Activated CD4-positive, alpha-beta memory T cell treated with anti-CD3 and anti-CD28 coated beads, Interleukin-2, amount 10 ng/mL, durations not matched to agents 7 days and 5 days (primary cell): ENCODE data around the gene EVX1. TPM values are rescaled to one million over a fixed set of nuclear protein-coding genes. Genes with fewer than 3 reads are reported as not detected.

Source experiments
- CTCF ChIA-PET: fragments of 350-600 bp; sonication (Branson Sonifier 250); formaldehyde crosslinking; loops from one replicate; lab custom pipeline; 2021; ENCODE audit warnings: antibody characterized with exemption, inconsistent platforms; lab: Charles Lee
- POLR2A ChIA-PET: fragments of 350-600 bp; sonication (Branson Sonifier 250); formaldehyde crosslinking; loops from one replicate; lab custom pipeline; 2021; ENCODE audit warnings: antibody characterized with exemption; lab: Charles Lee
- DNase-seq: peaks from one replicate; pipeline ENCODE4 v3.0.0-alpha.2; 2020
- H3K27ac Mint-ChIP-seq: one replicate; pipeline ENCODE4 v1.8.0; 2021; ENCODE audit warnings: mild to moderate bottlenecking, mixed read lengths
- H3K27me3 Mint-ChIP-seq: one replicate; pipeline ENCODE4 v1.8.0; 2021; ENCODE audit warnings: mixed read lengths
- H3K36me3 Mint-ChIP-seq: one replicate; pipeline ENCODE4 v1.8.0; 2021; ENCODE audit warnings: low read depth, mixed read lengths
- H3K4me1 Mint-ChIP-seq: one replicate; pipeline ENCODE4 v1.8.0; 2021; ENCODE audit warnings: mixed read lengths
- H3K4me3 Mint-ChIP-seq: one replicate; pipeline ENCODE4 v1.8.0; 2021; ENCODE audit warnings: mild to moderate bottlenecking, mixed read lengths
- H3K9me3 Mint-ChIP-seq: one replicate; pipeline ENCODE4 v1.8.0; 2021; ENCODE audit warnings: mixed read lengths
- total RNA-seq, 2 experiments: library from RNA; stranded (reverse); gene quantifications; one replicate each; pipeline ENCODE4 v1.2.3, GENCODE V29; 2021

The EVX1 gene
- total RNA-seq, 2 experiments from 2014 or later: not detected

DNA sequence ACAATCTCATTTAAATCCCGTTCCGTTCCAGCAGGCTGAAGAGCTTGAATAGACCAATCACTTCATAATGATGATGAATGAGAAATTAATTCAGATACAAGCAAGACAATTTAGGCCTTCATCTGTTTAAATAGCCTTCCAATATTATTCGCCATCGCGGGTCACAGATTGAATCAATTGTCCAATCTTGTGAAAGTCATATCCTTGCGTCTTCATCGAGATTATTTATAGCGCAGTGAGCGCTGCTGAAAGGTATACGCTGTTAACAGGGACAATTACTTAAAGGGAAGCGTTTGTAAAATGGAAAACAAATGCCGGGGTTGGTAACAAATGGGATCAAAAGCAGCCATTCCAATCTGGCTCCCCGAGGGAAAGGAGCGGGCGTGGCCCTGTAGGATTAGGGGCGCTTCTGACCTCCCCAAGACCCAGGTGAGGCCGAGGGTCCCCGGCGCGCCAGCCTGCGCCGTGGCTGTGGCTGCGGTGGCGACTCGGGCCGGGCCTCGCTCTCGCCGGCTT, 8.6 kb downstream of the EVX1 start:
- DNase-seq: no peak
- ChIA-PET POLR2A (no interaction called here), CTCF (no interaction called here)
- H3K27me3 Mint-ChIP-seq: peaks cover 82% of the 10 kb centered on the region
- peaks cover 2% of the 10 kb centered on the region for H3K4me1 Mint-ChIP-seq
- no peak overlapping the region for H3K4me3 Mint-ChIP-seq
- no peak overlapping the region for H3K27ac Mint-ChIP-seq
- no peaks in the 10 kb centered on the region for H3K36me3 Mint-ChIP-seq
- H3K9me3 Mint-ChIP-seq: no peaks in the 10 kb centered on the region

- no peaks in the 10 kb centered on the region for H3K9me3 Mint-ChIP-seq
- no peaks in the 10 kb centered on the region for H3K36me3 Mint-ChIP-seq
- no peak overlapping the region for H3K27ac Mint-ChIP-seq
- H3K27me3 Mint-ChIP-seq: peaks cover 76% of the 10 kb centered on the region
- ChIA-PET POLR2A (no interaction called here), CTCF (no interaction called here)
- H3K4me1 Mint-ChIP-seq: peaks cover 2% of the 10 kb centered on the region
- no peak for DNase-seq
- no peak overlapping the region for H3K4me3 Mint-ChIP-seq
Observed at GRCh38 chr7:27251652-27252590, 9.3 kb downstream of the EVX1 start.

DNA sequence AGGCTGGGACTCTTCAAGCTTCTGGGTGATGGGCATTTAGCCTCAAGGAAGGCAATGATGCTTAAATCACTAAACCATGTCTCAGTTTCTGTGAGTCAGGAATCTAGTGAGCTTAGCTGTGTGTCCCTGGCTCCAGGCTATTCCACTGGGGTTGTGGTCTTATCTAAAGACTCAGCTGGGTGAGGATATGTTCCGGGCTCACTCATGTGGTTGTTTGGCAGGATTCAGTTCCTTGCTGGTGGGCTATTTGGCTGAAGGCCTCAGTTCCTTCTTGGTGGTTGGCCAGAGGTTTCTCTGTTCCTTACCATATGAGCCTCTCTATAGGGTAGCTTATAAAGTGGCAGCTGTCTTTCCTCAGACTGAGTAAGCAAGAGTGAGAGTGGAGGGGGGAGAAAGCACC, 12.0 kb downstream of the EVX1 start:
- no peak for DNase-seq
- Mint-ChIP-seq H3K4me1 (peaks cover 2% of the 10 kb centered on the region), H3K27ac (no peak overlapping the region), H3K9me3 (no peaks in the 10 kb centered on the region), H3K27me3 (peaks cover 58% of the 10 kb centered on the region), H3K4me3 (no peak overlapping the region), H3K36me3 (no peaks in the 10 kb centered on the region)
- ChIA-PET POLR2A (no interaction called here), CTCF (interaction anchor here (1.2 kb wide), 1 partner anchor 58 kb away, joined by 3 read pairs; no protein-coding TSS in a partner anchor)

DNA sequence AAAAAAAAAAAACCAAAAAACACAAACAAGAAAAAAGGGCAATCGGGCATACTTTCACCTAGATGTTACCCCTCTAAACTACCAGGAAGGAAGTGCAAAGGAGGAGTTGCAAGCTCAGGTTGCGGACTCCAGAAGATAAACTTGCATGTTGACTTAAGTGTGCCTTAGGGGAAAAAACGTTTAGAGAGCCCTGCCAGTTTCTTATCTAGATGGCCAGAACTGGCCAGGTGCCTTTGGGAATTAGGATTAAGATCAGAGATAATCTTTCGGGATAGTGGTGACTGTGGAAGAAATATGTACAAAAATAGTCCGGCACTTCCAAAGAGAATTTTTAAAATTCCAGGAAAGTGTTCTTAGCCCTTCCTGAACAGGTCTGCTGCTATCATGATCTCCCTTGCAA, 17.6 kb downstream of the EVX1 start:
- Mint-ChIP-seq H3K36me3 (no peaks in the 10 kb centered on the region), H3K27me3 (peaks cover 12% of the 10 kb centered on the region), H3K9me3 (no peaks in the 10 kb centered on the region), H3K4me3 (no peak overlapping the region), H3K4me1 (no peaks in the 10 kb centered on the region), H3K27ac (no peak overlapping the region)
- CTCF ChIA-PET: interaction anchor here (0.7 kb wide), 1 partner anchor 64 kb away, joined by 4 read pairs; no protein-coding TSS in a partner anchor
- POLR2A ChIA-PET: no interaction called here
- DNase-seq: no peak

GRCh38 chr7:27262121-27262520, 19.5 kb downstream of the EVX1 start:
- no peak for DNase-seq
- H3K36me3 Mint-ChIP-seq: no peaks in the 10 kb centered on the region
- H3K4me3 Mint-ChIP-seq: no peak overlapping the region
- H3K27me3 Mint-ChIP-seq: peaks cover 12% of the 10 kb centered on the region
- no peaks in the 10 kb centered on the region for H3K4me1 Mint-ChIP-seq
- POLR2A ChIA-PET: no interaction called here
- H3K27ac Mint-ChIP-seq: no peak overlapping the region
- H3K9me3 Mint-ChIP-seq: no peaks in the 10 kb centered on the region
- CTCF ChIA-PET: interaction anchor here (1.3 kb wide), 1 partner anchor 66 kb away, joined by 3 read pairs; no protein-coding TSS in a partner anchor

DNA sequence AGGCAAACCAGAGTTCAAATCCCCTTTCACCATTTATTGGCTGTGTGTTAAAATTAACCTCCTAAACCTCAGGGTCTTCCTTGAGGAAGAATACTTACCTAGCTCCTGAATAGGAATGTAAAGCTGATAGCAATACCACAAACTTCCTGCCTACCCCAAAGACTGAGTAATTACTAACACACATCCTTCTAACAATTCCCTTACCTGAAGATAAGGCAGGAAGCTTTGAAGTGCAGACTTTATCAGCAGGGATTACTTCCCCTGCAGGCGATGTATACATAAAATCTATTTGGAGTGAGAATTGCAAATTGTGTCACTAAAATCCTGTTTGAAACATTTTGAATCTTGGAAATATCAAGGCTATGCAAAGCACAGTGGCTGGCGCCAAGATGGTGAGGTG, 21.2 kb downstream of the EVX1 start:
- Mint-ChIP-seq H3K4me3 (no peak overlapping the region), H3K4me1 (no peaks in the 10 kb centered on the region), H3K27me3 (peaks cover 3% of the 10 kb centered on the region), H3K27ac (no peak overlapping the region), H3K9me3 (no peaks in the 10 kb centered on the region), H3K36me3 (no peaks in the 10 kb centered on the region)
- ChIA-PET POLR2A (no interaction called here), CTCF (no interaction called here)
- DNase-seq: no peak

GRCh38 chr7:27269455-27269854, 26.9 kb downstream of the EVX1 start:
- H3K27ac Mint-ChIP-seq: no peak overlapping the region
- no peaks in the 10 kb centered on the region for H3K36me3 Mint-ChIP-seq
- peaks cover 4% of the 10 kb centered on the region for H3K9me3 Mint-ChIP-seq
- no peak overlapping the region for H3K4me3 Mint-ChIP-seq
- DNase-seq: no peak
- ChIA-PET POLR2A (no interaction called here), CTCF (no interaction called here)
- no peaks in the 10 kb centered on the region for H3K4me1 Mint-ChIP-seq
- H3K27me3 Mint-ChIP-seq: no peaks in the 10 kb centered on the region

- POLR2A ChIA-PET: no interaction called here
- no peak overlapping the region for H3K4me3 Mint-ChIP-seq
- no peaks in the 10 kb centered on the region for H3K27me3 Mint-ChIP-seq
- no peak overlapping the region for H3K27ac Mint-ChIP-seq
- CTCF ChIA-PET: no interaction called here
- H3K4me1 Mint-ChIP-seq: no peaks in the 10 kb centered on the region
- peaks cover 4% of the 10 kb centered on the region for H3K9me3 Mint-ChIP-seq
- H3K36me3 Mint-ChIP-seq: no peaks in the 10 kb centered on the region
- DNase-seq: no peak
Observed at GRCh38 chr7:27271384-27271783, 28.8 kb downstream of the EVX1 start.

- ChIA-PET CTCF (no interaction called here), POLR2A (no interaction called here)
- Mint-ChIP-seq H3K27me3 (no peaks in the 10 kb centered on the region), H3K27ac (no peak overlapping the region), H3K9me3 (peaks cover 4% of the 10 kb centered on the region), H3K4me3 (no peak overlapping the region), H3K36me3 (no peaks in the 10 kb centered on the region), H3K4me1 (no peaks in the 10 kb centered on the region)
- DNase-seq: no peak
Observed at GRCh38 chr7:27277628-27278027, 35.0 kb downstream of the EVX1 start.

DNA sequence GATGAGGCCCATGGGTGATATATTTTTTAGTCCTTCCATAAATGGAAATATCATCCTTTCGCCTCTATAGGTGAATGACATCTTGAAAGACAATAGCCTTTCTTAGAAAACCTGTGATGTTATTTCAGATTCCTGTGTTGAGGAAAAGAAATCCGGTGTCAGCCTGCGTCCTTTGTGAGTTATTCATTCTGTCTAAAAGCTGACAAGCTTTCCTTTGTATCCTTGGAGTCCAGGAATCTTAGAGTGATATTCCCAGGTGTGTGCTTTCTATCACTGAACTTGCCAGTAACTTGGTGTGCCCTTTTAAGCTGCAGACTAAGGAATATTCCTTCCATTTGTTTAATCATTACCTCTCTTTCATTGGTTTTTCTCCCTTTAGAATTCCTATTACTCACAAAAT, 41.0 kb downstream of the EVX1 start:
- H3K4me1 Mint-ChIP-seq: no peaks in the 10 kb centered on the region
- H3K36me3 Mint-ChIP-seq: no peaks in the 10 kb centered on the region
- H3K4me3 Mint-ChIP-seq: no peak overlapping the region
- ChIA-PET CTCF (no interaction called here), POLR2A (no interaction called here)
- peaks cover 4% of the 10 kb centered on the region for H3K27me3 Mint-ChIP-seq
- H3K9me3 Mint-ChIP-seq: no peaks in the 10 kb centered on the region
- DNase-seq: no peak
- H3K27ac Mint-ChIP-seq: no peak overlapping the region

DNA sequence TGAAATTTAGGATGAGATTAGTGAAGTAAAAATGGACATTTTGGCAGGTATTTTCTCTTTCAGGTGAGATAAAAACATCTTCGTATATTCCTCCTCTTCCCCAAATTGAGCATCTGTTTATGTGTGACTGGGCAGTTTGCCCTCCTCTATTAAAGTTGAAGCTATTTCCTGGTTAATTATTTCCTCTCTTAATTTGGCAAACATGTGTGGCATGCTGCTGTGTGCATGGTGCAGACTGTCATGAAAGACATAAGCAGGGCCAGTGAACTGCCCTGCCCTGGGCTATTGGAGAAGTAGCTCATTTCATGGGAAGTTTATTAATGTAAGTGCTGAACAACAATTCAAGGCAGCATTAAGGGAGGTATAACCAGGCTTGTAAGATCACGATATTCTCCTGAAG, 52.6 kb downstream of the EVX1 start:
- no peaks in the 10 kb centered on the region for H3K9me3 Mint-ChIP-seq
- H3K36me3 Mint-ChIP-seq: no peaks in the 10 kb centered on the region
- H3K27me3 Mint-ChIP-seq: no peaks in the 10 kb centered on the region
- CTCF ChIA-PET: no interaction called here
- POLR2A ChIA-PET: no interaction called here
- H3K4me1 Mint-ChIP-seq: no peaks in the 10 kb centered on the region
- DNase-seq: no peak
- H3K4me3 Mint-ChIP-seq: no peak overlapping the region
- no peak overlapping the region for H3K27ac Mint-ChIP-seq

DNA sequence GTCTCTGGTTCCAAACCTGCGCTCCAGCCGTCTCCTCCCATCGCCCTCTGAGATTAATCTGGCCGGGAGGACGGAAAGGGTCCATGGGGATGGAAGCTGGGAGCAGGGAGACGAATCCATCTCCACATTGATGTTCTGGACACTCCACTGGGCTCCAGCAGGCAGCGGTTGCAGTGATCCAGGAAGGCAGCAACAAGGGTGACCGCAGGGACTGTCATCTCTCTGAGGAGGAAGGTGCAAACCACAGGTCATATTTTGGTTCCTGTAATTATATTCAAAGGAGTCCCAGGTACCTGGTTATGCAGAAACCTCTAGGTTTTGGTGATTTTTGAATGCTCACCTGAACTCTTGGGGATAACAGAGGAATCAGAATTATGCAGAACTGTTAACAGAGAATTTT, 54.8 kb downstream of the EVX1 start:
- Mint-ChIP-seq H3K36me3 (no peaks in the 10 kb centered on the region), H3K4me3 (no peak overlapping the region), H3K27ac (no peak overlapping the region), H3K9me3 (no peaks in the 10 kb centered on the region), H3K27me3 (no peaks in the 10 kb centered on the region), H3K4me1 (no peaks in the 10 kb centered on the region)
- ChIA-PET POLR2A (no interaction called here), CTCF (no interaction called here)
- no peak for DNase-seq
